Kidney (tissue), 14 donors: ENCODE data around the gene LARP1. TPM values are rescaled to one million over a fixed set of nuclear protein-coding genes. Genes with fewer than 3 reads are reported as not detected.

ENCODE experiments used
- DNase-seq, 5 donors: peaks; one replicate each; pipeline ENCODE4 v3.0.0-alpha.2; 2013 to 2020
- FAIRE-seq: peaks from 2 replicates; lab custom pipeline; 2012; peaks lifted over from hg19 to GRCh38; lab: Jason Lieb, UNC
- H3K27ac ChIP-seq, 2 donors: one replicate each; pipeline ENCODE4 v1.7.0; 2013; ENCODE audit warnings: low read depth in 2 of 2, low read length in 2 of 2, inconsistent platforms in 1 of 2
- H3K27me3 ChIP-seq: one replicate; pipeline ENCODE4 v1.7.1; 2013; ENCODE audit warnings: low read length, inconsistent platforms; ENCODE audit not compliant: control insufficient read depth, insufficient read depth
- H3K36me3 ChIP-seq, 3 donors: one replicate each; pipeline versions ENCODE4 v1.7.0 to v1.7.1; 2013; ENCODE audit warnings: low read length in 3 of 3, control low read depth in 1 of 3, inconsistent platforms in 1 of 3; ENCODE audit not compliant: insufficient read depth in 3 of 3, control insufficient read depth in 2 of 3
- H3K4me1 ChIP-seq, 3 donors: one replicate each; pipeline versions ENCODE4 v1.7.0 to v1.7.1; 2013; ENCODE audit warnings: low read length in 3 of 3, inconsistent platforms in 1 of 3, low read depth in 1 of 3; ENCODE audit not compliant: control insufficient read depth in 2 of 3, insufficient read depth in 2 of 3
- H3K4me3 ChIP-seq, 3 donors: one replicate each; pipeline versions ENCODE4 v1.7.0 to v1.8.1; 2013; ENCODE audit warnings: low read length in 3 of 3, control low read depth in 1 of 3, inconsistent platforms in 1 of 3
- H3K9ac ChIP-seq, 3 donors: one replicate each; pipeline versions ENCODE4 v1.7.0 to v1.7.1; 2013; ENCODE audit warnings: low read length in 3 of 3, control low read depth in 1 of 3, inconsistent platforms in 1 of 3
- H3K9me3 ChIP-seq, 3 donors: one replicate each; pipeline versions ENCODE4 v1.7.0 to v1.7.1; 2013; ENCODE audit warnings: low read length in 3 of 3, control low read depth in 1 of 3, inconsistent platforms in 1 of 3; ENCODE audit not compliant: control insufficient read depth in 2 of 3, insufficient read depth in 1 of 3
- CTCF ChIP-seq: IDR thresholded peaks from 3 replicates; pipeline ENCODE4 v1.5.1; 2012; ENCODE audit warnings: mild to moderate bottlenecking, moderate library complexity, borderline replicate concordance; ENCODE audit not compliant: insufficient read depth; ENCODE audit errors: extremely low read depth
- intact Hi-C: fragments of 100-400 bp; cut with DNase I; formaldehyde crosslinking; loops from one replicate; pipeline ENCODE4 v1.11.1; 2022
- polyA plus RNA-seq: library from polyadenylated mRNA; stranded (reverse); fragments of 350-450 nt; fragmentation: Illumina TruSeq; extraction: RNeasy Lipid Tissue Mini Kit (QIAGEN cat#74804); gene quantifications from one replicate; pipeline ENCODE4 v1.2.3, GENCODE V29; 2014; ENCODE audit warnings: low read depth, low replicate concordance; ENCODE audit not compliant: insufficient read depth
- total RNA-seq: library from RNA; stranded (reverse); fragmentation: NEBNext Ultra II Directional; extraction: Animal tissue kit (Norgen Biotek cat#: 25700); gene quantifications from one replicate; pipeline ENCODE4 v1.2.1, GENCODE V29; 2021
- donor health status: control.
- donor health status: control.
- donor health status: control.
- donor health status: control.
- donor health status: control.
- donor health status: DM: yes; HTN: yes; CAD: no.
- donor health status: Normal renal cell carcinoma (clear cell type).

Gene LARP1
- total and polyA plus RNA-seq, 2 donors from 2014 or later: 25.2 to 155 TPM

- Histone ChIP-seq H3K27me3 (no peaks in the 10 kb centered on the region), H3K9me3 (no peaks in the 10 kb centered on the region), H3K27ac (no peak overlapping the region), H3K9ac (no peak overlapping the region), H3K4me3 (no peak overlapping the region), H3K36me3 (no peaks in the 10 kb centered on the region), H3K4me1 (peaks cover 0 to 41% (median 41%) of the 10 kb centered on the region in 3 donors)
- intact Hi-C loops: no loop called here
- no peak for TF ChIP-seq CTCF
- DNase-seq (no peak), FAIRE-seq (no peak)
These were observed 11.5 kb downstream of the LARP1 start for GRCh38 chr5:154766558-154767281.

GRCh38 chr5:154767576-154767975, 12.4 kb downstream of the LARP1 start:
- H3K27ac ChIP-seq: no peak overlapping the region
- no peak for DNase-seq
- no peak for FAIRE-seq
- no peak overlapping the region for H3K9ac ChIP-seq
- peaks cover 0 to 43% (median 41%) of the 10 kb centered on the region in 3 donors for H3K4me1 ChIP-seq
- no peaks in the 10 kb centered on the region for H3K9me3 ChIP-seq
- H3K27me3 ChIP-seq: no peaks in the 10 kb centered on the region
- TF ChIP-seq CTCF: no peak
- intact Hi-C loops: no loop called here
- H3K36me3 ChIP-seq: no peaks in the 10 kb centered on the region
- no peak overlapping the region for H3K4me3 ChIP-seq

GRCh38 chr5:154768207-154768606, 13.0 kb downstream of the LARP1 start:
- peaks cover 0 to 43% (median 41%) of the 10 kb centered on the region in 3 donors for H3K4me1 ChIP-seq
- intact Hi-C loops: no loop called here

More at GRCh38 chr5:154768207-154768606, 13.0 kb downstream of the LARP1 start:
- no peak for DNase-seq
- H3K4me3 ChIP-seq: no peak overlapping the region
- no peak for FAIRE-seq
- H3K9me3 ChIP-seq: no peaks in the 10 kb centered on the region
- H3K9ac ChIP-seq: no peak overlapping the region
- no peaks in the 10 kb centered on the region for H3K27me3 ChIP-seq
- no peak overlapping the region for H3K27ac ChIP-seq
- TF ChIP-seq CTCF: no peak
- no peaks in the 10 kb centered on the region for H3K36me3 ChIP-seq
